GM12878 (cell line): Measurements from ENCODE around the gene CNGB1. TPM values are rescaled to one million over a fixed set of nuclear protein-coding genes. Genes with fewer than 3 reads are reported as not detected.
"Not testable (repeated sequence)": the region's sequence is repeated elsewhere in the genome, so short reads cannot be mapped to it uniquely, and the experiment has no call there.

Experiments used
- ATAC-seq: fragments of 200-7000 bp; cut with Tn5 transposase; 3 replicates; pipeline ENCODE4 v1.9.1; 2020; ENCODE audit warnings: mild to moderate bottlenecking, moderate library complexity
- BruUV-seq: library from RNA; stranded (reverse); fragments of 400-500 nt; replicated peaks from 2 replicates; lab custom pipeline; 2021; lab: Mats Ljungman, UMichigan
- CTCF ChIA-PET: fragments of 300-600 bp; sonication (Branson Sonifier 250); formaldehyde crosslinking; extraction: SDS; loops from one replicate; lab custom pipeline; 2021; ENCODE audit warnings: inconsistent platforms; lab: Yijun Ruan, JAX
- POLR2A ChIA-PET: fragments of 350-600 bp; formaldehyde crosslinking; extraction: SDS; loops from one replicate; lab custom pipeline; 2021; ENCODE audit warnings: inconsistent platforms; lab: Charles Lee
- RAD21 ChIA-PET: fragments of 300-600 bp; sonication (Branson Sonifier 250); formaldehyde crosslinking; loops from one replicate; lab custom pipeline; 2023; ENCODE audit warnings: antibody characterized with exemption; ENCODE audit not compliant: unreplicated experiment; lab: Charles Lee
- SMC1A ChIA-PET: fragments of 300-600 bp; sonication (Branson Sonifier 250); formaldehyde crosslinking; loops from one replicate; lab custom pipeline; 2023; ENCODE audit not compliant: unreplicated experiment, uncharacterized antibody; lab: Charles Lee
- DNase-seq: peaks from one replicate; pipeline ENCODE4 v3.0.0-alpha.2; 2011; ENCODE audit warnings: low read depth, low spot score
- FAIRE-seq: peaks from 3 replicates; lab custom pipeline; 2011; peaks lifted over from hg19 to GRCh38; lab: Jason Lieb, UNC
- H2AFZ ChIP-seq: 2 replicates; pipeline ENCODE4 v1.6.0; 2011; ENCODE audit warnings: low read depth, low read length, control low read depth; ENCODE audit not compliant: control insufficient read depth
- H3K27ac ChIP-seq: 2 replicates; pipeline ENCODE4 v1.5.1; 2011; ENCODE audit warnings: control low read depth; ENCODE audit not compliant: control insufficient read depth, insufficient read depth
- H3K27me3 ChIP-seq, 2 experiments: replicated peaks in 1 of 2; 2 replicates each; pipeline versions ENCODE4 v1.6.0 to v1.6.1; 2011; ENCODE audit warnings: low read length in 1 of 2; ENCODE audit not compliant: control insufficient read depth in 2 of 2, insufficient read depth in 2 of 2
- H3K36me3 ChIP-seq, 2 experiments: 2 replicates each; pipeline ENCODE4 v1.5.1; 2011; ENCODE audit warnings: low read length in 1 of 2; ENCODE audit not compliant: control insufficient read depth in 2 of 2, insufficient read depth in 2 of 2
- H3K4me1 ChIP-seq: 2 replicates; pipeline ENCODE4 v1.6.1; 2011; ENCODE audit warnings: mild to moderate bottlenecking, low read length, moderate library complexity, mixed read lengths; ENCODE audit not compliant: control insufficient read depth, insufficient read depth
- H3K4me2 ChIP-seq: 2 replicates; pipeline ENCODE4 v1.6.0; 2011; ENCODE audit warnings: control low read depth; ENCODE audit not compliant: control insufficient read depth, insufficient read depth
- H3K4me3 ChIP-seq: fragments of 200-600 bp; sonication (generic); 2 replicates; pipeline ENCODE4 v1.5.1; 2016
- H3K79me2 ChIP-seq: 2 replicates; pipeline ENCODE4 v1.6.0; 2011; ENCODE audit warnings: low read length; ENCODE audit not compliant: control insufficient read depth, insufficient read depth
- H3K9ac ChIP-seq: 2 replicates; pipeline ENCODE4 v1.8.0; 2011; ENCODE audit warnings: low read length, control low read depth, mixed read lengths; ENCODE audit not compliant: control insufficient read depth, insufficient read depth
- H3K9me3 ChIP-seq: replicated peaks from 3 replicates; pipeline ENCODE4 v1.5.1; 2011; ENCODE audit warnings: mild to moderate bottlenecking, low read length; ENCODE audit not compliant: control insufficient read depth, insufficient read depth
- H4K20me1 ChIP-seq: 2 replicates; pipeline ENCODE4 v1.6.0; 2011; ENCODE audit not compliant: control insufficient read depth, insufficient read depth
- CHD2 ChIP-seq: IDR thresholded peaks from 2 replicates; pipeline ENCODE4 v1.6.1; 2011; ENCODE audit warnings: low read depth, low read length, improper control_type of control experiment, borderline replicate concordance
- FOXK2 ChIP-seq: fragments of 450-650 bp; IDR thresholded peaks from 2 replicates; pipeline ENCODE4 v1.6.1; 2017; ENCODE audit warnings: mild to moderate bottlenecking, moderate library complexity
- GATAD2B ChIP-seq: fragments of 450-650 bp; conservative IDR thresholded peaks from 2 replicates; pipeline ENCODE4 v1.6.1; 2017; ENCODE audit warnings: low read depth, mild to moderate bottlenecking, moderate library complexity
- MAX ChIP-seq: IDR thresholded peaks from 2 replicates; pipeline ENCODE4 v1.6.1; 2012; ENCODE audit warnings: low read depth, low read length, improper control_type of control experiment
- MYC ChIP-seq: IDR thresholded peaks from 2 replicates; pipeline ENCODE4 v1.6.1; 2011; ENCODE audit warnings: mild to moderate bottlenecking, low read length, moderate library complexity, inconsistent platforms; ENCODE audit not compliant: insufficient read depth, insufficient replicate concordance, insufficient read length, severe bottlenecking
- RB1 ChIP-seq: fragments of 450-650 bp; formaldehyde crosslinking; IDR thresholded peaks from 2 replicates; pipeline ENCODE4 v1.6.1; 2017; ENCODE audit warnings: mild to moderate bottlenecking, borderline replicate concordance
- RFX5 ChIP-seq: IDR thresholded peaks from 2 replicates; pipeline ENCODE4 v1.6.1; 2011; ENCODE audit warnings: low read depth, low read length, improper control_type of control experiment
- SIN3A ChIP-seq: IDR thresholded peaks from 2 replicates; pipeline ENCODE4 v1.6.1; 2012; ENCODE audit warnings: low read depth, low read length, improper control_type of control experiment
- YY1 ChIP-seq: IDR thresholded peaks from 2 replicates; pipeline ENCODE4 v1.6.1; 2011; ENCODE audit warnings: low read depth, mild to moderate bottlenecking, low read length
- WGBS: methylation state at CpG from one replicate; pipeline ENCODE4 v1.1.6; 2016; ENCODE audit warnings: low lambda C conversion rate; ENCODE audit not compliant: insufficient replicate concordance, insufficient coverage; ENCODE audit errors: missing lambda C conversion rate; 5-methylcytosine and 5-hydroxymethylcytosine counted together
- in situ Hi-C: fragments of 300-500 bp; cut with MboI; formaldehyde crosslinking; loops from 9 replicates; pipeline ENCODE4 v1.14.3; 2018; ENCODE audit warnings: mixed read lengths
- intact Hi-C: fragments of 100-400 bp; cut with micrococcal nuclease; formaldehyde crosslinking; loops from one replicate; pipeline ENCODE4 v1.14.2; 2022; ENCODE audit not compliant: unreplicated experiment
- polyA plus RNA-seq, 11 experiments: library from polyadenylated mRNA; depleted of rRNA in 4 of 11; unstranded in 6 of 11; stranded (reverse) in 5 of 11; fragments of >200 nt; fragmentation: Nextera tagmentation in 4 of 11; fragmentation: Illumina TruSeq in 1 of 11; extraction: Ambion mirVana in 4 of 11; extraction: Trizol in 1 of 11; gene quantifications; 1 replicate in 1 of 11; 2 replicates in 10 of 11; pipeline versions ENCODE4 v1.2.1 to v1.2.3, GENCODE V29; 2011 to 2016; ENCODE audit warnings: inconsistent platforms in 2 of 11, missing spikeins in 2 of 11, low read depth in 1 of 11
- total RNA-seq, 4 experiments: library from RNA; depleted of rRNA in 3 of 4; stranded (reverse); fragments of >200 nt in 3 of 4; fragmentation: Illumina TruSeq in 1 of 4; extraction: Trizol in 1 of 4; gene quantifications; 2 replicates each; pipeline versions ENCODE4 v1.2.1 to v1.2.3, GENCODE V29; 2013 to 2021

Gene CNGB1
- total and polyA plus RNA-seq, 10 of the 15 experiments (the other 5 are each of a cell fraction or from before 2014, with no cell fraction given), result 0.03 TPM; not detected in 9

DNA sequence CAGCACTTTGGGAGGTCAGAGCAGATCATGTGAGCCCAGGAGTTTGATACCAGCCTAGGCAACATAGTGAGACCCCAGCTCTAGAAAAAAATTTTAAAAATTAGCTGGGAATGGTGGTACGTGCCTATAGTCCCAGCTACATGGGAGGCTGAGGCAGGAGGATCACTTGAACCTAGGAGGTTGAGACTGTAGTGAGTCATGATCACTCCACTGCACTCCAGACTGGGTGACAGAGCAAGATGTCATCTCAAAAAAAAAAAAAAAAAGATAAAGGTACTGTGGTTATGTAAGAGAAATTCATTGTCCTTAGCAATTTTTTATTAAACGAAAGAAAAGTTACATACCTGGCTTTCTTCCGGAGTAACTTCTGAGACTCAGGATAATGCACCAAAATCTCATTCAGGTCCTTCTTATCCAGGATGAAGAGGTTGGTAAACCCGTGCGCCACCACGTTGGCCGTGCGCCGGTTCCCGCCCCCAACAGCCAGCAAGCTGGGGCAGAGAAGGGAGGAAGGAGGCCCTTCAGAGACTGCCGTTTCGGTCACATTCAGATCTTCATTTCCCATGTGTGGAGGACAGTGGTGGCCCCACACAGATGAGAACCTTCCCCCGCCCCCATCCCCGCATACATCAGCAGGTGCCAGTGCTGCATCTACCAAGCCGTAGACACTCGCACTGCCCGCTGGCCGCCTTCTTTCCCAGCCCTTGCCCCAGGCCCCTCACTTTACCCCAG is 73.7 kb downstream of the CNGB1 start:
- ChIA-PET CTCF (interaction anchor here (1.9 to 3.0 kb wide), 2 partner anchors 103 to 409 kb away, joined by 4 to 20 read pairs; partner anchors contain the start of genes USB1 and ZNF319), POLR2A (interaction anchor here (0.7 kb wide), 1 partner anchor 366 kb away, joined by 3 read pairs; no protein-coding TSS in a partner anchor), SMC1A (no interaction called here), RAD21 (interaction anchor here (1.1 to 1.8 kb wide), 2 partner anchors 102 to 105 kb away, joined by 3 to 4 read pairs; no protein-coding TSS in a partner anchor)
- DNase-seq (no peak), FAIRE-seq (no peak), ATAC-seq (no peak)
- no peaks in the 10 kb centered on the region for H3K36me3 ChIP-seq
- TF ChIP-seq RB1 (no peak), YY1 (no peak), GATAD2B (no peak), MYC (no peak), CHD2 (no peak), MAX (no peak), RFX5 (no peak), FOXK2 (no peak), SIN3A (no peak)
- H3K4me2 ChIP-seq, result no peak overlapping the region
- intact Hi-C loops (loop anchor here (5.0 kb wide), 2 partner anchors 225 to 590 kb away; no protein-coding TSS in a partner anchor), in situ Hi-C loops (loop anchor here (5.0 kb wide), 1 partner anchor 105 kb away; the partner anchor contains the start of genes USB1 and ZNF319)
- H4K20me1 ChIP-seq, result no peaks in the 10 kb centered on the region
- BruUV-seq, result no TSS peak
- WGBS, result 56% methylated on average over 18 of the region's 18 CpGs
- no peak overlapping the region for H2AFZ ChIP-seq
- H3K4me1 ChIP-seq, result no peaks in the 10 kb centered on the region
- no peaks in the 10 kb centered on the region for H3K9me3 ChIP-seq
- H3K9ac ChIP-seq, result no peak overlapping the region
- H3K27me3 ChIP-seq, result peaks cover 0 to 3% of the 10 kb centered on the region in 2 experiments; a peak in 1 of 4 replicates
- no peak overlapping the region for H3K27ac ChIP-seq
- no peak overlapping the region for H3K4me3 ChIP-seq
- no peaks in the 10 kb centered on the region for H3K79me2 ChIP-seq

GRCh38 chr16:57895081-57895547 is 75.8 kb downstream of the CNGB1 start:
- SMC1A ChIA-PET, result interaction anchor here (0.6 kb wide), 1 partner anchor 405 kb away, joined by 3 read pairs; no protein-coding TSS in a partner anchor
- H3K9ac ChIP-seq, H3K9me3 ChIP-seq, H4K20me1 ChIP-seq, POLR2A ChIA-PET, RAD21 ChIA-PET, DNase-seq, H3K4me3 ChIP-seq, ATAC-seq, CTCF ChIA-PET, H3K36me3 ChIP-seq, H2AFZ ChIP-seq, H3K4me1 ChIP-seq, H3K4me2 ChIP-seq, H3K27me3 ChIP-seq, FAIRE-seq, H3K27ac ChIP-seq, BruUV-seq, H3K79me2 ChIP-seq: not testable (repeated sequence)
- 17% methylated on average over 3 of the region's 3 CpGs for WGBS
- intact Hi-C loops (loop anchor here (5.0 kb wide), 2 partner anchors 227 to 592 kb away; no protein-coding TSS in a partner anchor), in situ Hi-C loops (loop anchor here (5.0 kb wide), 1 partner anchor 107 kb away; the partner anchor contains the start of genes USB1 and ZNF319)
